HG03139 (cell line): ENCODE data around the gene CPN2.
A peak's percentile ranks its signal among the peaks of the same experiment; 100 is the strongest.

Source experiments
- ATAC-seq: cut with Tn5 transposase; IDR thresholded peaks from one replicate; pipeline ENCODE4 v1.9.1; 2021; ENCODE audit not compliant: unreplicated experiment

CPN2 gene

GRCh38 chr3:194357681-194358080 lies 6.6 kb upstream of the CPN2 start:
- no peak for ATAC-seq

DNA sequence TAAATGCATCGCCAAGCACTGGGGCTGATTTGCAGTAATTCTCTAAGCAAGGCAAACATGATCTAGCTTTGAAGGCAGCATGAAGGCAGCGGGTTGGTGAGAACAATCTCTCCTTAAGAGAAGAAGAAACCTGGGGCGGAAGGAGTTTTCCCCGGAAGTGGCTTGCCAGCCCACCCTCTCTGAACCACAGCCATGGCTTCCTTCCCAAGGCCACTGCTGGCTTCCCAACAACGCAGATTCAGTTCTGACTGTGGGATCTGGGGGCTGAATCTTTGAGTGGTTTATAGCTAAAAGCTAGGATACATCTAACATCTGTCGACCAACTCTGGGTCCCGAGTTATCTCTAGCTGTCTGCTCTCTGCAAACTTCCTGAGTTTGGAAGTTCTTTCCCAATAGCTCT lies 4.3 kb upstream of the CPN2 start:
- ATAC-seq, result no peak

GRCh38 chr3:194354315-194354714 lies 3.2 kb upstream of the CPN2 start:
- ATAC-seq, result no peak

DNA sequence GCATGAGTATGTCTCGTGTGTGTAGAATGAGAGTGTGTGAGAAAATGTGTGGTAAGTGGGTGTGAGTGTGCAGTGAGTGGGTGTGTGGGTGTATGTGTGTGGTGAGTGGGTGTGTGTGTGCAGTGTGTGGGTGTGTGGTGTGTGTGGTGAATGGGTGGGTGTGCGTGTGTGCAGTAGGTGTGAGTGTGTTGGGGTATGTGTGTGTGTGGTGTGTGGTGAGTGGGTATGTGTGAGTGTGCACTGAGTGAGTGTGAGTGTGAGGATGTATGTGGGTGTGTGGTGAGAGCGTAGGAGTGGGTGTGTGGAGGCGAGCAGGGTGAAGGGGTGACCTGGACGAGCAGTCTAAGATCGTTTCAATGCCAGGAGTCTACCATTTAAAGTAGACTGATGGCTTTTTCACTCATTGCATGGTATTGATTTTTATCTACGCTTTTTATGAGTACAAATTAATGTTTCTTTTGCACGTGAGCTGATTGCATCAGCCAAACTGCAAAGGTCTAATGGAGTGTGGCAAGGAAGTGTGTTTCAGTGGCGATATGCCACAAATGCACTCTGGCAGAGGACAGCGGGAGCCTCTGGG lies 1.6 kb upstream of the CPN2 start:
- no peak for ATAC-seq

DNA sequence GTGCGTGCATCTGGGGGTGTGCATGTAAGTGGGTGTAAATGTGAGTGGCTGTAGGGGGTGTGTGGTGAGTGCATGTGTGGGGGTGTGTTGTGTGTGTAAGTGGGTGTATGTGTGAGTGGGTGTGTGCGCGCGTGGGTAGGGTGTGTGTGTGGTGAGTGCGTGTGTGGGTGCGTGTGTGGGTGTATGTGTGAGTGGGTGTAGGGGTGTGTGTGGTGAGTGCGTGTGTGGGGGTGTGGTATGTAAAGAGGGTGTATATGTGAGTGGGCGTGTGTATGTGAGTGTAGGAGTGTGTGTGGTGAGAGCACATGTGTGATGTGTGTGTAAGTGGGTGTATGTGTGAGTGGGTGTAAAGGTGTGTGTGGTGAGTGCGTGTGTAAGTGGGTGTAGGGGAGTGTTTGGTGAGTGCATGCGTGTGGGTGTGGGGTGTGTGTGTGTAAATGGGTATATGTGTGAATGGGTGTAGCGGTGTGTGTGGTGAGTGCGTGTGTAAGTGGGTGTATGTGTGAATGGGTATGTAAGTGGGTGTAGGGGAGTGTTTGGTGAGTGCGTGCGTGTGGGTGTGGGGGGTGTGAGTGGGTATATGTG lies 916 bp upstream of the CPN2 start:
- no peak for ATAC-seq

GRCh38 chr3:194350726-194351071 lies 429 bp downstream of the CPN2 start:
- no peak for ATAC-seq

DNA sequence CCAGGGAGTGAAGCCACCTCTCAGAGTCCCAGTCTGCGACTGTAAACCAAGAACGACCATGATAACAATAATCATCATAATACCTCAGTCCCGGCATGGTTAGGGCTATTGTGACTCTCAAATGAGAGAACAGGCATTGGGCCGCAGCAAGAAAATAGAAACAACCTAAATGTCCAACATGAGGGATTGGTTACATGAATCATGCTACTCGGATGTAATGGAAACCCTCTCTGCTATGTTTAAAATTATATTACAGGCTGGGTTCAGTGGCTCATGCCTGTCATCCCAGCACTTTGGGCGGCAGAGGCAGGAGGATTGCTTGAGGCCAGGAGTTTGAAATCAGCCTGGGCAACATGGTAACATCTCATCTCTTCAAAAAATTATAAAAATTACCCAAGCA lies 2.8 kb downstream of the CPN2 start:
- no peak for ATAC-seq

GRCh38 chr3:194346621-194347020 lies 4.5 kb downstream of the CPN2 start:
- no peak for ATAC-seq

DNA sequence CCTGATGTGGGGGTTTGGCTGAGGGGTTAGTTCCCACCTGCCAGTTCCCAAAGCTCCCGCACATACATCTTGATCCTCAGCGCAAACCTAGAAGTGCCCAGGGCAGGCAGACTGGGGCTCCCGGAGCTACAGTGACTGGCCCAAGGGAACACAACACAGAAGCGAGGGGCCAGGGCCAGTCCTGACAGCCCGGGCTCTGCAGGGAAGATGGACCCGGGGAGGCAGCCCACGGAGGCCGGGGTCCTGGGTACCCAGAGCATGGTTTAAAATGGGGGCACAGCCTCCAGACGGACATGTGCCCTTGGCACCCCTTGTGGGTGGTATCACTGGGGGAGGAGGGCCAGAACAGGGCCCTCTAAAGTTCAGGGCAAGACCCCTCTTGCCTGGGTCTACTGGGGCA lies 5.1 kb downstream of the CPN2 start:
- ATAC-seq, result no peak

- ATAC-seq, result no peak
These were observed 7.1 kb downstream of the CPN2 start for GRCh38 chr3:194344012-194344411.

GRCh38 chr3:194343561-194343893 lies 7.6 kb downstream of the CPN2 start:
- no peak for ATAC-seq

- ATAC-seq, result no peak
These were observed 8.1 kb downstream of the CPN2 start for GRCh38 chr3:194342861-194343560.

GRCh38 chr3:194340757-194341400 lies 10.2 kb downstream of the CPN2 start:
- no peak for ATAC-seq

- no peak for ATAC-seq
These were observed 11.3 kb downstream of the CPN2 start for GRCh38 chr3:194339840-194340239.

GRCh38 chr3:194339356-194339755 lies 11.8 kb downstream of the CPN2 start:
- ATAC-seq, result no peak

DNA sequence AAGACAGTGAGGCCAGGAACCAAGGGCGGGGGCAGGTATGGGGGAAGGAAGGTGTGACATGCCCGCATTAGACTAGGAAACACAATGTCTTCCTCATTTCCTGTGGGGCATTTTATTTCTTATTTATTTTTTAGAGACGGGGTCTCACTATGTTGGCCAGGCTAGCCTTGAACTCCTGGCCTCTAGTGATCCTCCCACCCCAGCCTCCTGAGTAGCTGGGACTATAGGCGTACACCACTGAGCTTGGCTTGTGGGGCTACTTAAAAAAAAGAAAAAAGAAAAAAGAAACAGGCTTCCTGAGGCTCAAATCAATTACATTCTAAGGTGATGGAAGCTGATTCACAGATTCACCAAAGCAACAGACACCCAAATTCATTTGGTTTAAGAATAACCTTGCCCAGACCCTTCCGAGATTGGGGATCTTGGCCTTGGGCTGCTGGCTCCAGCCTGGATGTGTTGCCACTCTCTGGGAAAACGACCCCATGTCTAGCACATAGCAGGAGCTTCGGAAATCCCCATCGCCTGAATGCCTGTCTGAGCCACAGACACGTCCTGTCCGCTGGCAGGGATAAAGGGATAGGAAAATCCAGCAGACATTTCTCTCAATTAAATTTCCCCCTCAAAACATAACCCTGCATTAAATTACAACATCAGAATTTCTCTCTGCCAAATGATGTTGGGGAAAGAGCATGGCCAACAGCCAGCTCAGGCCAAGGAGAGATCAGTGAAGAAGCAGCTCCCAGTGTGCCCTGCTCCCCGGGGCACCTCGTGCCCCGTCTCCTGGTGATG lies 13.0 kb downstream of the CPN2 start:
- ATAC-seq, result no peak

DNA sequence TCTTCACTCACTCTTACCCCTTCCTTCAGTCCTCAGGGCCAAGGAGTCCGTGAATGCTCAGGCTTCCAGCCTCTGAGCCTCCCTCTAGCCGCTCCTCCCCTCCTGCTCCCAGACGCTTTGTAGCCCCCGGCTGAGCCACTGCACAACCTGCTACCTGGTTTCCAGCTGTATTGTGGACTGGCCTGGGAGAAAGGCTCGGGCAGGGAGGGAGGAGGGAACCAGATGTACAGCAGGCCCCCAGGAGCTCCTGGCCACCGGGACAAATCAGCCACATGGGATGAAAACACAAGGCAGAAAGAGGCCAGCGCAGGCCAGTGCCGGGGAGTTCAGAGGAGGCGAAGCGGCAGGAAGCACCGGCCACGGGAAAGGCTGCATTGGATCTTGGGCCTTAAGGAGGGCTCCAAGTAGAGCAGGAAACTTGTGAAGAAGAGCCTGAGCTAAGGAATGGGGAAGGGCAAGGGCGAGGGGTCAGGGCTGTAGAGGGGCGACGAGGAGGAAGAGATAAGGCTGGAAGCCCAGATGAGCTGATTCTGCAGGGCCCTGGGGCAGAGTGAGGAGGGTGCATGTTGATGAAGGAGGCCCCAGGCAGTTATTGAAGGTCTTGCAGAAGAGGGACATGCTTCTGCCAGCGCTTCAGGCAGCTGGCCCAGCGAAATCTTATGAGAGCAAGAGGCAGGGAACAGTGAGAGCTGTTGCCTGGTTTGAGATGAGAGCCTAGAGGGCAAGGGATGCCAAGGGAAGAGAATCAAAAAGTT lies 14.3 kb downstream of the CPN2 start:
- no peak for ATAC-seq

- ATAC-seq, result no peak
These were observed 17.2 kb downstream of the CPN2 start for GRCh38 chr3:194333981-194334320.

DNA sequence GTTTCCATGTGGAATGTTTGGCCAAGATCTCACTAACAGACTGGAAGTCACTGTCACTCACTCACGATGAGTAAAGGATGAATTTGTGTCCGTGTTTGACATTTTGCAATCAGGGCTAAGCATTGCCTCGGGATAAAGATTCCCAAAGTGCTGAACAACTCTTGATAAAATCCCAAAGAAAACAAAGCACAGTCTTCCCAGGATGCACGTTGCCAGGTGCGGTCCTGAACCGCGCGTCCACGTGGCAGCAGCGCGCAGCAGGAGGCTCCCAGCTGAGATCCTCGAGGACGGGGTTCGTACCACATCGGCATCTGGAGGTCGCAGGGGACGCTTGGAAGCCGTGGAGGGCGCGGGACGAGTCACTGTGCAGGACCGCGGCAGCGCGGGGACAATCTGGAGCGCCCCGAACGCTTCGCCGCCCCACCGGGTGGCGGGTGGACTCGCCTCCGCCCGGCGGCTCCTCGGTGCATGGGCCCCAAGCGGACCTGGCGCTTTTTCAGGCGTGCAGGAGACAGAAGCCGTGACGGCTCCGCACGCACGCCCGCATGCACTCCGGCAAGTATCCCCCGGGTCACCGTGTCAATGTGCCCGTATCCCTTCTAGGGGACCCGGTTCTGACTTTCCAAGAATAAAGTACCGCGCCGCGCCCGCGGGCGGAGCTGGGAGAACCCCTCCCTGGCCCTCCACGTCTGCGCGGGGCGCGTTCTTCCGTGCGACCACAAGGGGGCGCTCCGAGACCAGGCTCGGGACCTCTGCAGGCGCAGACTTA lies 17.7 kb downstream of the CPN2 start:
- peak; percentile 76 for ATAC-seq

DNA sequence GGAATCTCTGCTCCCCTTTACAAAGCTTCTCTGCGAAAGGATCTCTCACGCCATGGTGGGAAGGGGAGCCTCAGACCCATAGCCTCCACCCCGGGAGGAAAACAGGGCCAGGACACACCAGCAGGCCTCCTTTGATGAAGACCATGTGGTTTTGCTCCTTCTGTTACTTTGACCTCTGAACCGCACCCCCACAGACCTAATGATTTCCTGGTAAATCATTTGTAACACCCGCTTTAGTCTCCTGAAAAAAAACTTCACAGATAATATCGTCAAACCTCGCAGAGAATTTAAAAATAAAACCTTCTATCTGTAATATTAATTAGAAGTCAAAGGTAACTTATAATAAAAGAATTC lies 18.3 kb downstream of the CPN2 start:
- ATAC-seq, result no peak
